HCT116 (cell line): ENCODE results near the gene GRIP1. TPM values are rescaled to one million over a fixed set of nuclear protein-coding genes. Genes with fewer than 3 reads are reported as not detected.

Source experiments
- ATAC-seq: fragments of 200-7000 bp; cut with Tn5 transposase; 2 replicates; pipeline ENCODE4 v1.9.1; 2020; ENCODE audit warnings: mild to moderate bottlenecking, moderate library complexity
- BruUV-seq: library from RNA; stranded (reverse); fragments of 400-500 nt; replicated peaks from 2 replicates; lab custom pipeline; 2021; lab: Mats Ljungman, UMichigan
- CTCF ChIA-PET: fragments of 300-600 bp; sonication (Branson Sonifier 250); formaldehyde crosslinking; loops from one replicate; lab custom pipeline; 2021; ENCODE audit warnings: antibody characterized with exemption; lab: Charles Lee
- POLR2A ChIA-PET: fragments of 300-600, 350-600 bp; sonication (Branson Sonifier 250); formaldehyde crosslinking; loops from one replicate; lab custom pipeline; 2021; ENCODE audit warnings: antibody characterized with exemption; lab: Charles Lee
- RAD21 ChIA-PET, 2 experiments: fragments of 300-600 bp; sonication (Branson Sonifier 250); formaldehyde crosslinking; loops; one replicate each; lab custom pipeline; 2023; ENCODE audit warnings: low total read pairs in 2 of 2; ENCODE audit not compliant: uncharacterized antibody in 2 of 2, unreplicated experiment in 2 of 2, low non-redundant PET in 1 of 2; lab: Charles Lee
- DNase-seq: peaks from one replicate; pipeline ENCODE4 v3.0.0-alpha.2; 2010; ENCODE audit warnings: low read depth, low spot score
- H2AFZ ChIP-seq: fragments of 200-600 bp; shearing (Covaris generic), sonication (generic); 2 replicates; pipeline ENCODE4 v1.6.1; 2017; ENCODE audit warnings: low read depth, mixed run types, mixed read lengths, antibody characterized with exemption, low read length; ENCODE audit not compliant: poor library complexity, severe bottlenecking
- H3K27ac ChIP-seq: 2 replicates; pipeline ENCODE4 v1.5.1; 2012; ENCODE audit warnings: low read depth, low read length
- H3K27me3 ChIP-seq: fragments of 200-600 bp; sonication (generic); 2 replicates; pipeline ENCODE4 v1.6.1; 2016; ENCODE audit warnings: mixed run types, low read length, mixed read lengths; ENCODE audit not compliant: insufficient read depth
- H3K36me3 ChIP-seq, 2 experiments: fragments of 200-500 bp in 1 of 2; fragments of 200-600 bp in 1 of 2; sonication (Bioruptor generic) in 1 of 2; sonication (generic) in 1 of 2; 2 replicates each; pipeline versions ENCODE4 v1.5.1 to v1.6.1; 2014 to 2016; ENCODE audit warnings: low read length in 2 of 2, inconsistent platforms in 1 of 2, mixed read lengths in 1 of 2, mixed run types in 1 of 2; ENCODE audit not compliant: insufficient read depth in 2 of 2, control insufficient read depth in 1 of 2
- H3K4me1 ChIP-seq, 2 experiments: fragments of 200-600 bp in 1 of 2; sonication (generic) in 1 of 2; 2 replicates each; pipeline versions ENCODE4 v1.5.1 to v1.6.1; 2012 to 2017; ENCODE audit warnings: low read length in 2 of 2, inconsistent platforms in 1 of 2, mild to moderate bottlenecking in 1 of 2, mixed read lengths in 1 of 2, mixed run types in 1 of 2, moderate library complexity in 1 of 2; ENCODE audit not compliant: insufficient read depth in 2 of 2, control insufficient read depth in 1 of 2
- H3K4me2 ChIP-seq: fragments of 200-600 bp; sonication (generic); 2 replicates; pipeline ENCODE4 v1.6.1; 2017; ENCODE audit warnings: mixed run types, low read length, mixed read lengths
- H3K4me3 ChIP-seq, 2 experiments: fragments of 200-600 bp in 1 of 2; sonication (generic) in 1 of 2; replicated peaks in 1 of 2; 2 replicates each; pipeline ENCODE4 v1.5.1; 2011 to 2016; ENCODE audit warnings: low read length in 2 of 2, control low read depth in 1 of 2, low read depth in 1 of 2, mild to moderate bottlenecking in 1 of 2, mixed read lengths in 1 of 2, mixed run types in 1 of 2
- H3K79me2 ChIP-seq: fragments of 200-600 bp; sonication (generic); 2 replicates; pipeline ENCODE4 v1.6.1; 2017; ENCODE audit warnings: mild to moderate bottlenecking, mixed run types, low read length, moderate library complexity, mixed read lengths; ENCODE audit not compliant: insufficient read depth
- H3K9ac ChIP-seq: fragments of 200-600 bp; sonication (generic); 2 replicates; pipeline ENCODE4 v1.6.1; 2016; ENCODE audit warnings: low read length, mixed read lengths
- H3K9me2 ChIP-seq: fragments of 200-600 bp; sonication (generic), shearing (Covaris generic); 2 replicates; pipeline ENCODE4 v1.6.1; 2017; ENCODE audit warnings: mixed run types, mild to moderate bottlenecking, moderate library complexity; ENCODE audit not compliant: insufficient read depth
- H3K9me3 ChIP-seq, 2 experiments: fragments of 200-500 bp in 1 of 2; fragments of 200-600 bp in 1 of 2; sonication (Bioruptor generic) in 1 of 2; sonication (generic) in 1 of 2; 2 replicates each; pipeline ENCODE4 v1.6.1; 2014 to 2017; ENCODE audit warnings: low read length in 2 of 2, mixed read lengths in 2 of 2, inconsistent platforms in 1 of 2, low read depth in 1 of 2, mild to moderate bottlenecking in 1 of 2, mixed run types in 1 of 2, moderate library complexity in 1 of 2; ENCODE audit not compliant: control insufficient read depth in 1 of 2, insufficient read depth in 1 of 2
- H4K20me1 ChIP-seq: fragments of 200-600 bp; sonication (generic), shearing (Covaris generic); 2 replicates; pipeline ENCODE4 v1.6.1; 2017; ENCODE audit warnings: mixed run types, mild to moderate bottlenecking, moderate library complexity; ENCODE audit not compliant: insufficient read depth
- ATF3 ChIP-seq: IDR thresholded peaks from 2 replicates; pipeline ENCODE4 v1.6.1; 2012
- CBX3 ChIP-seq: IDR thresholded peaks from 2 replicates; pipeline ENCODE4 v1.6.1; 2012; ENCODE audit warnings: low read depth
- EZH2 ChIP-seq: fragments of 200-600 bp; sonication (generic); IDR thresholded peaks from 2 replicates; pipeline ENCODE4 v1.6.1; 2017; ENCODE audit warnings: antibody characterized with exemption, mixed run types
- EZH2phosphoT487 ChIP-seq: fragments of 200-600 bp; IDR thresholded peaks from 2 replicates; pipeline ENCODE4 v1.6.1; 2018; ENCODE audit warnings: antibody characterized with exemption, borderline replicate concordance
- FOSL1 ChIP-seq: IDR thresholded peaks from 2 replicates; pipeline ENCODE4 v1.6.1; 2012; ENCODE audit warnings: low read depth
- JUND ChIP-seq: IDR thresholded peaks from 2 replicates; pipeline ENCODE4 v1.6.1; 2012
- MAX ChIP-seq: IDR thresholded peaks from 2 replicates; pipeline ENCODE4 v1.6.1; 2012
- POLR2AphosphoS5 ChIP-seq: IDR thresholded peaks from 2 replicates; pipeline ENCODE4 v1.6.1; 2011; ENCODE audit warnings: mild to moderate bottlenecking, low read depth, low read length, moderate library complexity
- ZBTB33 ChIP-seq: IDR thresholded peaks from 2 replicates; pipeline ENCODE4 v1.6.1; 2011; ENCODE audit warnings: mild to moderate bottlenecking, low read length, moderate library complexity; ENCODE audit not compliant: insufficient replicate concordance; ENCODE audit errors: extremely low read depth
- ZFX ChIP-seq: fragments of 450-650 bp; IDR thresholded peaks from 2 replicates; pipeline ENCODE4 v1.6.1; 2017
- intact Hi-C: fragments of 100-400 bp; cut with micrococcal nuclease; formaldehyde crosslinking; loops from 2 replicates; pipeline ENCODE4 v1.10.0; 2022
- total RNA-seq: library from RNA; stranded (reverse); gene quantifications from one replicate; pipeline ENCODE4 v1.2.1, GENCODE V29; 2021; ENCODE audit not compliant: unreplicated experiment

Gene GRIP1
- total RNA-seq, 1 experiment from 2014 or later, result not detected

GRCh38 chr12:66598079-66598478, 80.8 kb downstream of the GRIP1 start:
- Histone ChIP-seq H3K27ac (no peak overlapping the region), H3K27me3 (peaks cover 66% of the 10 kb centered on the region), H3K36me3 (no peaks in the 10 kb centered on the region), H4K20me1 (no peaks in the 10 kb centered on the region), H3K4me3 (no peak overlapping the region), H3K9me2 (no peaks in the 10 kb centered on the region), H3K4me2 (no peak overlapping the region), H3K9me3 (no peaks in the 10 kb centered on the region), H2AFZ (no peak overlapping the region), H3K79me2 (no peaks in the 10 kb centered on the region), H3K9ac (no peak overlapping the region), H3K4me1 (no peaks in the 10 kb centered on the region)
- RAD21 ChIA-PET, result no interaction called here
- ATAC-seq (no peak), DNase-seq (no peak)
- POLR2A ChIA-PET, result no interaction called here
- TF ChIP-seq JUND (no peak), CBX3 (no peak), FOSL1 (no peak), ZBTB33 (no peak), MAX (no peak), ATF3 (no peak), ZFX (no peak), POLR2AphosphoS5 (no peak)
- CTCF ChIA-PET, result no interaction called here
- intact Hi-C loops, result no loop called here
- BruUV-seq, result no TSS peak

GRCh38 chr12:66596199-66596598, 82.7 kb downstream of the GRIP1 start:
- no peaks in the 10 kb centered on the region for H3K9me2 ChIP-seq
- H2AFZ ChIP-seq, result no peak overlapping the region
- 0 out of 2 replicates have a peak, but pooled peaks have one; percentile 22 for TF ChIP-seq JUND
- no peak for TF ChIP-seq ATF3
- 0 out of 2 replicates have a peak, but pooled peaks have one; percentile 65 for TF ChIP-seq EZH2
- TF ChIP-seq ZBTB33, result no peak
- TF ChIP-seq EZH2phosphoT487, result no peak
- TF ChIP-seq FOSL1, result peak; percentile 33; the same call in 1 of the 2 replicates
- peaks cover 72% of the 10 kb centered on the region for H3K27me3 ChIP-seq
- RAD21 ChIA-PET, result no interaction called here
- no TSS peak for BruUV-seq
- CTCF ChIA-PET, result no interaction called here
- intact Hi-C loops, result no loop called here
- no peak overlapping the region for H3K4me3 ChIP-seq
- no peaks in the 10 kb centered on the region for H3K9me3 ChIP-seq
- H3K79me2 ChIP-seq, result no peaks in the 10 kb centered on the region
- POLR2A ChIA-PET, result no interaction called here
- ATAC-seq (no peak), DNase-seq (no peak)
- no peaks in the 10 kb centered on the region for H3K4me1 ChIP-seq
- H3K9ac ChIP-seq, result no peak overlapping the region
- H3K36me3 ChIP-seq, result no peaks in the 10 kb centered on the region
- no peak overlapping the region for H3K27ac ChIP-seq
- no peaks in the 10 kb centered on the region for H4K20me1 ChIP-seq
- no peak overlapping the region for H3K4me2 ChIP-seq
